Testis (tissue), 3 donors: ENCODE data around the gene ADSL. TPM values are rescaled to one million over a fixed set of nuclear protein-coding genes. Genes with fewer than 3 reads are reported as not detected.
A peak's percentile ranks its signal among the peaks of the same experiment; 100 is the strongest.

Source experiments
- DNase-seq: peaks from one replicate; pipeline ENCODE4 v3.0.0-alpha.2; 2019
- H3K27ac ChIP-seq, 2 donors: fragments of 200-600 bp; sonication (generic); one replicate each; pipeline ENCODE4 v1.5.1; 2019
- H3K27me3 ChIP-seq: fragments of 200-600 bp; sonication (generic); one replicate; pipeline ENCODE4 v1.5.1; 2019
- H3K36me3 ChIP-seq: fragments of 200-600 bp; sonication (generic); one replicate; pipeline ENCODE4 v1.5.1; 2017; ENCODE audit warnings: low read depth; ENCODE audit errors: missing control alignments
- H3K4me1 ChIP-seq: fragments of 200-600 bp; sonication (generic); one replicate; pipeline ENCODE4 v1.5.1; 2019
- H3K4me3 ChIP-seq, 2 donors: fragments of 200-600 bp; sonication (generic); one replicate each; pipeline ENCODE4 v1.5.1; 2017 to 2019
- H3K9me3 ChIP-seq: fragments of 200-600 bp; sonication (generic); one replicate; pipeline ENCODE4 v1.5.1; 2017
- POLR2A ChIP-seq: fragments of 450-650 bp; IDR thresholded peaks from one replicate; pipeline ENCODE4 v1.6.1; 2017; ENCODE audit warnings: antibody characterized with exemption, mild to moderate bottlenecking, moderate library complexity
- WGBS, 2 donors: methylation state at CpG; one replicate each; pipeline ENCODE4 v1.1.5; 2018; 5-methylcytosine and 5-hydroxymethylcytosine counted together
- intact Hi-C: fragments of 100-400 bp; cut with DNase I; formaldehyde crosslinking; loops from one replicate; pipeline ENCODE4 v1.15.1; 2023; ENCODE audit warnings: low total_unique reads
- polyA plus RNA-seq: library from polyadenylated mRNA; stranded (reverse); fragments of 350-450 nt; fragmentation: Illumina TruSeq; extraction: RNeasy Lipid Tissue Mini Kit (QIAGEN cat#74804); gene quantifications from one replicate; pipeline ENCODE4 v1.2.3, GENCODE V29; 2014; ENCODE audit warnings: low read depth, low replicate concordance; ENCODE audit not compliant: insufficient read depth
- total RNA-seq, 2 donors: library from RNA; depleted of rRNA; stranded (reverse); fragments of >200 nt; gene quantifications; one replicate each; pipeline ENCODE4 v1.2.3, GENCODE V29; 2016
- TF ChIP-seq, protein P1 (sequence below), 3 experiments: fragments of 450-650 bp in 2 of 3; fragments of 200-600 bp in 1 of 3; sonication (generic) in 1 of 3; IDR thresholded peaks; one replicate each; pipeline ENCODE4 v1.5.1; 2016 to 2019; ENCODE audit warnings: antibody characterized with exemption in 3 of 3, mild to moderate bottlenecking in 2 of 3, moderate library complexity in 1 of 3

Gene ADSL
- total and polyA plus RNA-seq, 3 donors from 2014 or later = 72.4 to 102 (median 78.9) TPM

DNA sequence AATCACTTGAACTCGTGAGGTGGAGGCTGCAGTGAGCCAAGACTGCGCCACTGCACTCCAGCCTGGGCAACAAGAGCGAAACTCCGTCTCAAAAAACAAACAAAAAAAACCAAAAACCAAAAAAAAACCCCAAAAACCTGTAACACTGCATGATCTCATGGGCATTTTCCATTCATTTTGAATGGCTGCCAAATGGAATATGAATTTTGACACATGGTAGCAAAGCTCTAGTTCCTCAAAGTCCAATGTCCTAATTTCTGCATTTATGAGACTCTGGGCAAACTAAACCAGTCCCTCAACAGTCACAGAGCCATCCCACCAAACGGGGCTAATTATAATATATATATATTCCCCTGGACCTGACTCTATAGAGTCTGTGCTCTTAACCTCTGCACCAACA, 85.9 kb downstream of the ADSL start:
- WGBS, 2 donors = 70 to 71% methylated on average over 5 of the region's 5 CpGs
- H3K27ac ChIP-seq = no peak overlapping the region
- peaks cover 16% of the 10 kb centered on the region for H3K4me1 ChIP-seq
- H3K4me3 ChIP-seq = no peak overlapping the region
- H3K36me3 ChIP-seq = no peaks in the 10 kb centered on the region
- H3K27me3 ChIP-seq = no peaks in the 10 kb centered on the region
- DNase-seq = no peak
- no peaks in the 10 kb centered on the region for H3K9me3 ChIP-seq
- TF ChIP-seq POLR2A = no peak
- TF ChIP-seq, protein P1, sequence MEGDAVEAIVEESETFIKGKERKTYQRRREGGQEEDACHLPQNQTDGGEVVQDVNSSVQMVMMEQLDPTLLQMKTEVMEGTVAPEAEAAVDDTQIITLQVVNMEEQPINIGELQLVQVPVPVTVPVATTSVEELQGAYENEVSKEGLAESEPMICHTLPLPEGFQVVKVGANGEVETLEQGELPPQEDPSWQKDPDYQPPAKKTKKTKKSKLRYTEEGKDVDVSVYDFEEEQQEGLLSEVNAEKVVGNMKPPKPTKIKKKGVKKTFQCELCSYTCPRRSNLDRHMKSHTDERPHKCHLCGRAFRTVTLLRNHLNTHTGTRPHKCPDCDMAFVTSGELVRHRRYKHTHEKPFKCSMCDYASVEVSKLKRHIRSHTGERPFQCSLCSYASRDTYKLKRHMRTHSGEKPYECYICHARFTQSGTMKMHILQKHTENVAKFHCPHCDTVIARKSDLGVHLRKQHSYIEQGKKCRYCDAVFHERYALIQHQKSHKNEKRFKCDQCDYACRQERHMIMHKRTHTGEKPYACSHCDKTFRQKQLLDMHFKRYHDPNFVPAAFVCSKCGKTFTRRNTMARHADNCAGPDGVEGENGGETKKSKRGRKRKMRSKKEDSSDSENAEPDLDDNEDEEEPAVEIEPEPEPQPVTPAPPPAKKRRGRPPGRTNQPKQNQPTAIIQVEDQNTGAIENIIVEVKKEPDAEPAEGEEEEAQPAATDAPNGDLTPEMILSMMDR (IDR thresholded peaks at IDR 0.05) = no peak
- intact Hi-C loops = no loop called here

DNA sequence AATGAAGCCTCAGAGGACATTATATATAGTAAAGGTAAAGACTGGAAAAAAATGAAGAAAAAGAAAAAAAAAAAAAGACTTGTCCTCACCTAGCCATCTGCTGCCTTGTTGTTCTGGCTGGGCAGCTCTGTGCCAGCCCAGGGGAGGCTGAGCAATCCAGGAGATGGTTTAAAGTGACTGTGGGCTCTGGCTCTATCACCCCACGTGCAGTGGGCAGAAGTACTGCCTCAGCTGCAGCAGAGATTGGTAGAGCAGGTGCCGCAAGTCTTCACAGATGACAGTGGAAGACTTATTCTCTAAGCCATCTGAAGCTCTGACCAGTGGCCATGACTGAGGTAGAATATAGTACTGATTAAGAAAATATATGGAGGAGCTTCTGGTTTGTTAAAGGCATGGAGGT, 86.3 kb downstream of the ADSL start:
- no peaks in the 10 kb centered on the region for H3K36me3 ChIP-seq
- no peak for DNase-seq
- H3K27me3 ChIP-seq = no peaks in the 10 kb centered on the region
- intact Hi-C loops = no loop called here
- peaks cover 21% of the 10 kb centered on the region for H3K4me1 ChIP-seq
- no peak overlapping the region for H3K27ac ChIP-seq
- 92 to 97% methylated on average over 2 of the region's 2 CpGs for WGBS, 2 donors
- H3K4me3 ChIP-seq = no peak overlapping the region
- no peak for TF ChIP-seq POLR2A
- TF ChIP-seq, protein P1 (IDR thresholded peaks at IDR 0.05) = no peak
- no peaks in the 10 kb centered on the region for H3K9me3 ChIP-seq

DNA sequence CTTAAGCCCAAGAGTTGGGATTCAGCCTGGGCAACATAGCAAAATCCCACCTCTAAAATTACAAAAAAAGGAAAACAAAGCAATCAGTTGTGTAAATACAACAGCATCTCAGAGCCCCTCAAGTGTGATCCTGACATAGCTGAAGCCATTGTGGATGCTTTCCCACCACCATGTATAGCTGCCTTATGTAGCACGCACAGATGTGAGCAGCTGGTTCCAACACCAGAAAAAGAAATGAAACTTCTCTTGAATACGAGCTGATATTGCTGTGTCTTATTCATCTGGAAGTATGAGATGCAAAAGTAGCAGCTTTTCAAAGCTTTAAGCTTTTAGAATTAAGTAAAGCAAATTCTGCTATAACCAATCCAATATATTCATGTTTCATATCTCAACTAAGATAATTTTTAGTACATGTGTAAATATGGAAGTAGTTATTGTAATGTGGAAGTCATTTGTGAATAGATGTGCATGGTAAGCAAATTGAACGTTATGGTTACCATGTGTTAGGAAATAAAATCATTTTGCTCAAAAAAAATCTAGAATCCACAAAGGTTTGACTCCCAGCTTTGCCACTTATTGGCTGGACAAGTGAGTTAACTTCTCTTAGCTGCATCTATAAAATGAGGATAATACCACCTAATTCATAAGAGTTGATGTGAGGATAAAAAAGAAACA, 87.3 kb downstream of the ADSL start:
- Histone ChIP-seq H3K27ac (no peak overlapping the region), H3K27me3 (no peaks in the 10 kb centered on the region), H3K9me3 (no peaks in the 10 kb centered on the region), H3K4me1 (peaks cover 25% of the 10 kb centered on the region), H3K36me3 (no peaks in the 10 kb centered on the region), H3K4me3 (no peak overlapping the region)
- no peak for TF ChIP-seq POLR2A
- TF ChIP-seq, protein P1 (IDR thresholded peaks at IDR 0.05) = no peak
- intact Hi-C loops = no loop called here
- no peak for DNase-seq
- 81 to 86% methylated on average over 3 of the region's 3 CpGs for WGBS, 2 donors

DNA sequence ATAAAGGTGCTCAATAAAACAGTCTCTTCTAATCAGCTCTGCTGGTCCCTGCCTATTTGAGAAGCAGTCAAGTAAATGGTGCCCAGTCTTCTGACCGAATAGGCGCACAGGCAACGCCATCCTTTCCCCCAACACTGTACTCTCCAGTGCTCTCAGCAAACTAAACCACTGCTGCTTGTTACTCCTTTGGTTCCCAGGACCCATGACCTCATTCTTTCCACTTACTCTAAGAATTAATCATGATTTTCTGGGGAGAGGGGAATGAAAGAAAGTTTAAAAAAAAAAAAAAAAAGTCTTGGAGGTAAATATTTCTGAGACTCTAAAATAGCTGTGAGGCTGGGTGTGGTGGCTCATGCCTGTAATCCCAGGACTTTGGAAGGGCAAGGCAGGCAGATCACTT, 87.8 kb downstream of the ADSL start:
- H3K4me3 ChIP-seq = no peak overlapping the region
- H3K4me1 ChIP-seq = peaks cover 25% of the 10 kb centered on the region
- intact Hi-C loops = no loop called here
- H3K9me3 ChIP-seq = no peaks in the 10 kb centered on the region
- H3K27me3 ChIP-seq = no peaks in the 10 kb centered on the region
- H3K27ac ChIP-seq = no peak overlapping the region
- no peaks in the 10 kb centered on the region for H3K36me3 ChIP-seq
- TF ChIP-seq, protein P1 (IDR thresholded peaks at IDR 0.05) = no peak
- no peak for TF ChIP-seq POLR2A
- DNase-seq = no peak
- WGBS, 2 donors = 96 to 99% methylated on average over 3 of the region's 3 CpGs

DNA sequence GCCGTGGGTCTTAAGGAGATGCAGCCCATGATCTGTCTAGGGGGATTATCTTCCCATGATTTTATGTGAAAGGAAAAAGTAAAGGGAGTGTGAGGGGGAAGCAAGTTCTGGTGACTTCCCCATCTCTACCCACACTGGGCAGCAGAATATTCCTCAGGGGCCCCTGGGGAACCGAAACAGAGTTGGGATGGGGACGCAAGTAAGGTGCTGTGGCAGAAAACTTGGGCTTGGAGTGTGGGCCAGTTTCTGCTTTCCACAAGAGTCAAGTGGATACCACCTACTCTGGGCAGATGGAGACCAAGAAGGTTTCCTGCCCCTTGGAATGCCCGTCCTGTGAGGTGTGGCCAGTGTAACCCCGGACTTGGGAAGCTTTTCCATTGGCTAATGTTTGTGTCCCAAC, 88.4 kb downstream of the ADSL start:
- H3K27me3 ChIP-seq = no peaks in the 10 kb centered on the region
- H3K4me3 ChIP-seq = no peak overlapping the region
- WGBS, 2 donors = 89 to 90% methylated on average over 5 of the region's 5 CpGs
- H3K36me3 ChIP-seq = no peaks in the 10 kb centered on the region
- TF ChIP-seq, protein P1 (IDR thresholded peaks at IDR 0.05) = no peak
- no peak for TF ChIP-seq POLR2A
- H3K27ac ChIP-seq = peak overlapping the region in 1 of 2 donors; percentile 1
- no peak for DNase-seq
- peaks cover 25% of the 10 kb centered on the region for H3K4me1 ChIP-seq
- H3K9me3 ChIP-seq = no peaks in the 10 kb centered on the region
- intact Hi-C loops = loop anchor here (5.0 kb wide), 1 partner anchor 208 kb away; no protein-coding TSS in a partner anchor
